Effector CD4-positive, alpha-beta T cell (primary cell): Measurements from ENCODE around the gene SLC2A1.
"Not testable (repeated sequence)": the region's sequence is repeated elsewhere in the genome, so short reads cannot be mapped to it uniquely, and the experiment has no call there.

Source experiments
- DNase-seq: peaks from one replicate; pipeline ENCODE4 v3.0.0-alpha.2; 2020

Gene SLC2A1

GRCh38 chr1:42927920-42928505, 30.7 kb downstream of the SLC2A1 start:
- DNase-seq = no peak

- DNase-seq = no peak
Measured at GRCh38 chr1:42927274-42927841, 31.3 kb downstream of the SLC2A1 start.

- DNase-seq = no peak
Measured at GRCh38 chr1:42926879-42927242, 31.8 kb downstream of the SLC2A1 start.

GRCh38 chr1:42926235-42926878, 32.3 kb downstream of the SLC2A1 start:
- no peak for DNase-seq

GRCh38 chr1:42924851-42925760, 33.6 kb downstream of the SLC2A1 start:
- DNase-seq = no peak

GRCh38 chr1:42924082-42924850, 34.4 kb downstream of the SLC2A1 start:
- DNase-seq = peak; percentile 91

- no peak for DNase-seq
Measured at GRCh38 chr1:42923367-42924081, 35.1 kb downstream of the SLC2A1 start.

- peak; percentile 42 for DNase-seq
Measured at GRCh38 chr1:42922687-42923366, 35.8 kb downstream of the SLC2A1 start.

GRCh38 chr1:42921769-42922168, 36.9 kb downstream of the SLC2A1 start:
- no peak for DNase-seq

GRCh38 chr1:42919651-42920050, 39.0 kb downstream of the SLC2A1 start:
- DNase-seq = not testable (repeated sequence)

- DNase-seq = no peak
Measured at GRCh38 chr1:42917241-42917495, 41.5 kb downstream of the SLC2A1 start.

- DNase-seq = no peak
Measured at GRCh38 chr1:42915456-42915855, 43.2 kb downstream of the SLC2A1 start.

GRCh38 chr1:42914092-42914627, 44.5 kb downstream of the SLC2A1 start:
- no peak for DNase-seq

- peak; percentile 53 for DNase-seq
Measured at GRCh38 chr1:42913426-42914091, 45.1 kb downstream of the SLC2A1 start.

- no peak for DNase-seq
Measured at GRCh38 chr1:42910985-42911384, 47.7 kb downstream of the SLC2A1 start.

GRCh38 chr1:42908046-42908445, 50.6 kb downstream of the SLC2A1 start:
- no peak for DNase-seq

- DNase-seq = no peak
Measured at GRCh38 chr1:42904434-42904833, 54.2 kb downstream of the SLC2A1 start.

- DNase-seq = not testable (repeated sequence)
Measured at GRCh38 chr1:42899960-42900359, 58.7 kb downstream of the SLC2A1 start.

- no peak for DNase-seq
Measured at GRCh38 chr1:42891465-42892138, 67.1 kb downstream of the SLC2A1 start.

- no peak for DNase-seq
Measured at GRCh38 chr1:42889264-42889663, 69.4 kb downstream of the SLC2A1 start.
